HepG2 (cell line): Measurements from ENCODE around the gene SEC62. TPM values are rescaled to one million over a fixed set of nuclear protein-coding genes. Genes with fewer than 3 reads are reported as not detected.
A peak's percentile ranks its signal among the peaks of the same experiment; 100 is the strongest.

Experiments used
- ATAC-seq: fragments of 200-7000 bp; cut with Tn5 transposase; 3 replicates; pipeline ENCODE4 v1.9.1; 2020; ENCODE audit warnings: mild to moderate bottlenecking, moderate library complexity
- BruUV-seq: library from RNA; stranded (reverse); fragments of 400-500 nt; replicated peaks from 2 replicates; lab custom pipeline; 2021; lab: Mats Ljungman, UMichigan
- CTCF ChIA-PET: fragments of 300-600 bp; formaldehyde crosslinking; extraction: SDS; loops from one replicate; lab custom pipeline; 2021; ENCODE audit warnings: low total read pairs, inconsistent platforms, low intra/inter-chr PET ratio; lab: Yijun Ruan, JAX
- POLR2A ChIA-PET: fragments of 350-600 bp; sonication (Branson Sonifier 250); formaldehyde crosslinking; loops from one replicate; lab custom pipeline; 2020; ENCODE audit warnings: antibody characterized with exemption, inconsistent platforms; lab: Yijun Ruan, JAX
- DNase-seq: peaks from one replicate; pipeline ENCODE4 v3.0.0-alpha.2; 2015; ENCODE audit warnings: low spot score
- FAIRE-seq: peaks from 3 replicates; lab custom pipeline; 2011; peaks lifted over from hg19 to GRCh38; lab: Jason Lieb, UNC
- H2AFZ ChIP-seq: one replicate; pipeline ENCODE4 v1.6.1; 2011; ENCODE audit warnings: low read length, inconsistent platforms
- H3K27ac ChIP-seq: fragments of 300-600 bp; 3 replicates; pipeline ENCODE4 v1.8.0; 2011; ENCODE audit warnings: mixed run types, mild to moderate bottlenecking, mixed read lengths, low read length, inconsistent platforms; ENCODE audit not compliant: insufficient read depth; ENCODE audit errors: extremely low read length
- H3K27me3 ChIP-seq, 2 experiments: fragments of 200-600 bp in 1 of 2; 2 replicates in 1 of 2; 3 replicates in 1 of 2; pipeline versions ENCODE4 v1.6.0 to v1.8.0; 2011; ENCODE audit warnings: low read length in 2 of 2, mild to moderate bottlenecking in 2 of 2, moderate library complexity in 2 of 2, inconsistent platforms in 1 of 2; ENCODE audit not compliant: insufficient read depth in 2 of 2, control insufficient read depth in 1 of 2
- H3K36me3 ChIP-seq, 2 experiments: fragments of 200-600 bp in 1 of 2; replicated peaks in 1 of 2; 2 replicates in 1 of 2; 3 replicates in 1 of 2; pipeline versions ENCODE4 v1.5.1 to v1.8.0; 2011; ENCODE audit warnings: low read length in 2 of 2, inconsistent platforms in 1 of 2; ENCODE audit not compliant: insufficient read depth in 2 of 2, control insufficient read depth in 1 of 2
- H3K4me1 ChIP-seq: 2 replicates; pipeline ENCODE4 v1.5.1; 2012; ENCODE audit warnings: low read length, inconsistent platforms; ENCODE audit not compliant: insufficient read depth
- H3K4me2 ChIP-seq: 2 replicates; pipeline ENCODE4 v1.6.0; 2011; ENCODE audit warnings: low read depth, low read length, inconsistent platforms
- H3K4me3 ChIP-seq, 3 experiments: fragments of 200-600 bp in 1 of 3; sonication (generic), shearing (Covaris generic) in 1 of 3; replicated peaks in 1 of 3; 2 replicates each; pipeline ENCODE4 v1.5.1; 2011 to 2016; ENCODE audit warnings: low read length in 3 of 3, inconsistent platforms in 2 of 3, low read depth in 2 of 3, mild to moderate bottlenecking in 2 of 3, control low read depth in 1 of 3, mixed read lengths in 1 of 3; ENCODE audit not compliant: insufficient read depth in 1 of 3
- H3K79me2 ChIP-seq: one replicate; pipeline ENCODE4 v1.6.1; 2011; ENCODE audit warnings: low read length, inconsistent platforms; ENCODE audit not compliant: insufficient read depth
- H3K9ac ChIP-seq: 2 replicates; pipeline ENCODE4 v1.6.0; 2011; ENCODE audit warnings: mild to moderate bottlenecking, low read depth, low read length, inconsistent platforms; ENCODE audit not compliant: insufficient read depth
- H3K9me3 ChIP-seq: 2 replicates; pipeline ENCODE4 v1.5.1; 2012; ENCODE audit warnings: mild to moderate bottlenecking, low read length
- H4K20me1 ChIP-seq: 2 replicates; pipeline ENCODE4 v1.6.0; 2011; ENCODE audit warnings: inconsistent platforms, mild to moderate bottlenecking, low read length, moderate library complexity; ENCODE audit not compliant: insufficient read depth
- ATRX ChIP-seq: sonication (generic); formaldehyde crosslinking; IDR thresholded peaks from 2 replicates; pipeline ENCODE4 v1.4.0; 2020; ENCODE audit warnings: missing genetic modification reagents, borderline replicate concordance
- IKZF4 ChIP-seq: sonication (generic); formaldehyde crosslinking; IDR thresholded peaks from 2 replicates; pipeline ENCODE4 v1.5.1; 2020; ENCODE audit warnings: borderline replicate concordance, mild to moderate bottlenecking, low read depth, missing genetic modification reagents; ENCODE audit errors: not compliant biosample characterization
- MZF1 ChIP-seq: sonication (generic); formaldehyde crosslinking; IDR thresholded peaks from 2 replicates; pipeline ENCODE4 v1.8.1; 2023; ENCODE audit warnings: mild to moderate bottlenecking, missing genetic modification reagents, borderline replicate concordance
- STAG1 ChIP-seq: sonication (generic); formaldehyde crosslinking; IDR thresholded peaks from 2 replicates; pipeline ENCODE4 v1.4.0; 2020; ENCODE audit warnings: missing genetic modification reagents
- ZNF484 ChIP-seq: sonication (generic); formaldehyde crosslinking; IDR thresholded peaks from 2 replicates; pipeline ENCODE4 v1.5.1; 2020; ENCODE audit warnings: mild to moderate bottlenecking, low read depth, missing genetic modification reagents, borderline replicate concordance
- WGBS: methylation state at CpG from one replicate; pipeline ENCODE4 v1.1.6; 2017; ENCODE audit warnings: low lambda C conversion rate; 5-methylcytosine and 5-hydroxymethylcytosine counted together
- in situ Hi-C: cut with HindIII; loops from 2 replicates; pipeline ENCODE4 v1.10.0; 2017; ENCODE audit warnings: low pct_unique_long_range_greater_than_20kb; ENCODE audit not compliant: extremely low pct_ligation_motif_present
- intact Hi-C: fragments of 100-400 bp; cut with micrococcal nuclease; formaldehyde crosslinking; loops from one replicate; pipeline ENCODE4 v1.10.0; 2022; ENCODE audit not compliant: unreplicated experiment
- polyA plus RNA-seq, 8 experiments: library from polyadenylated mRNA; depleted of rRNA in 3 of 8; stranded (reverse) in 7 of 8; unstranded in 1 of 8; fragments of >200 nt; fragmentation: Illumina TruSeq in 4 of 8; extraction: Trizol in 4 of 8; gene quantifications; 2 replicates each; pipeline versions ENCODE4 v1.2.1 to v1.2.3, GENCODE V29; 2011 to 2016; ENCODE audit warnings: low read depth in 4 of 8, missing spikeins in 1 of 8, mixed read lengths in 1 of 8; ENCODE audit not compliant: insufficient read depth in 1 of 8
- total RNA-seq, 5 experiments: library from RNA; depleted of rRNA; stranded (reverse); fragments of >200 nt; fragmentation: Illumina TruSeq; extraction: Trizol; gene quantifications; 2 replicates each; pipeline ENCODE4 v1.2.3, GENCODE V29; 2016; ENCODE audit warnings: low read depth in 1 of 5
- TF ChIP-seq, protein P1 (sequence below): sonication (generic); formaldehyde crosslinking; IDR thresholded peaks from 2 replicates; pipeline ENCODE4 v1.5.0; 2020; ENCODE audit warnings: mild to moderate bottlenecking, missing genetic modification reagents, moderate library complexity

The SEC62 gene
- total and polyA plus RNA-seq, 2 of the 13 experiments (the other 11 are each of a cell fraction or from before 2014, with no cell fraction given), result 54.0 to 68.7 TPM

DNA sequence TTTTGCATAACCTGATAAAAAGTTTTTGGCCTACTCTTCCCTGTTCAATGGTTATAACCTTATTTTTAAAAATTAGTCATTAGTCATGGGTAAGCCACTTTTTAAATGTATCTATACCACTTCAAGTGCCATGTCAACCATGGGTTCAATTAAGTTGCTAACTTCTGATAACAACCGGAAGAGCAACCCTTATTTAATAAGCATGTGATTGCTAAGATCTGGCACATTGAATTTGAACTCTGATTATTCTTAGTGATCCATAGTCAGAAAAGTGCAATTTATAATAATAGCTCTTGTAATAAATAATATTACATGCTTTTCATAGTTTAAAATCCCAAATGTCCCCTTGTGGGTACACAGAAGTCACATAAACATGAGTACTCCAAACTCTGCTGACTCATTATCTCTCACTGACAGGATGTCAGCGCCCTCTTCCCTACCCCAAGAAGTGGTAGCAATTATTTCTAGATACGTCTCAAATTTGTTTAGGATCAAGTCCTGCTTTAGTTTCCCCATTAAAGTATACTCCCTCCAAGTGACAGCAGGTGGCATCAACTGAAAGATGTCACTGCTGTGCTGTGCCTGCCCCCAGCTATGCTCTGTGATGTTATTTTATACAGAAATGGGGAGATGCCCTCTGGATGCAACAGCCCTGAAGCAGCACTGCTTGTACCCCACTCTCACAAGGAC, 36.6 kb upstream of the SEC62 start:
- no peak for DNase-seq
- H3K27me3 ChIP-seq, result peaks cover 0 to 6% of the 10 kb centered on the region in 2 experiments; a peak in 2 of 5 replicates
- intact Hi-C loops, result no loop called here
- H3K9me3 ChIP-seq, result no peaks in the 10 kb centered on the region
- H3K27ac ChIP-seq, result no peak overlapping the region
- in situ Hi-C loops, result no loop called here
- TF ChIP-seq ZNF484, result no peak
- peak; percentile 23; the same call in 1 of the 2 replicates for TF ChIP-seq STAG1 (CRISPR knock-in tag)
- TF ChIP-seq IKZF4 (CRISPR knock-in tag), result no peak
- TF ChIP-seq ATRX (CRISPR knock-in tag), result no peak
- no peak for TF ChIP-seq MZF1 (CRISPR knock-in tag)
- TF ChIP-seq, protein P1, sequence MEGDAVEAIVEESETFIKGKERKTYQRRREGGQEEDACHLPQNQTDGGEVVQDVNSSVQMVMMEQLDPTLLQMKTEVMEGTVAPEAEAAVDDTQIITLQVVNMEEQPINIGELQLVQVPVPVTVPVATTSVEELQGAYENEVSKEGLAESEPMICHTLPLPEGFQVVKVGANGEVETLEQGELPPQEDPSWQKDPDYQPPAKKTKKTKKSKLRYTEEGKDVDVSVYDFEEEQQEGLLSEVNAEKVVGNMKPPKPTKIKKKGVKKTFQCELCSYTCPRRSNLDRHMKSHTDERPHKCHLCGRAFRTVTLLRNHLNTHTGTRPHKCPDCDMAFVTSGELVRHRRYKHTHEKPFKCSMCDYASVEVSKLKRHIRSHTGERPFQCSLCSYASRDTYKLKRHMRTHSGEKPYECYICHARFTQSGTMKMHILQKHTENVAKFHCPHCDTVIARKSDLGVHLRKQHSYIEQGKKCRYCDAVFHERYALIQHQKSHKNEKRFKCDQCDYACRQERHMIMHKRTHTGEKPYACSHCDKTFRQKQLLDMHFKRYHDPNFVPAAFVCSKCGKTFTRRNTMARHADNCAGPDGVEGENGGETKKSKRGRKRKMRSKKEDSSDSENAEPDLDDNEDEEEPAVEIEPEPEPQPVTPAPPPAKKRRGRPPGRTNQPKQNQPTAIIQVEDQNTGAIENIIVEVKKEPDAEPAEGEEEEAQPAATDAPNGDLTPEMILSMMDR, result 0 out of 2 replicates have a peak, but pooled peaks have one; percentile 13
- no peaks in the 10 kb centered on the region for H3K79me2 ChIP-seq
- no TSS peak for BruUV-seq
- H4K20me1 ChIP-seq, result no peaks in the 10 kb centered on the region
- ChIA-PET CTCF (no interaction called here), POLR2A (no interaction called here)
- no peak overlapping the region for H2AFZ ChIP-seq
- ATAC-seq, result peak; percentile 63
- no peak overlapping the region for H3K9ac ChIP-seq
- H3K4me3 ChIP-seq, result no peak overlapping the region
- no peak overlapping the region for H3K4me2 ChIP-seq
- WGBS, result 52% methylated on average over 3 of the region's 3 CpGs
- no peak for FAIRE-seq
- H3K36me3 ChIP-seq, result no peaks in the 10 kb centered on the region
- H3K4me1 ChIP-seq, result no peaks in the 10 kb centered on the region
